GM21447 (cell line): Measurements from ENCODE around the gene ABHD1.
"Not testable (repeated sequence)": the region's sequence is repeated elsewhere in the genome, so short reads cannot be mapped to it uniquely, and the experiment has no call there.

ENCODE experiments used
- ATAC-seq: cut with Tn5 transposase; IDR thresholded peaks from one replicate; pipeline ENCODE4 v1.9.1; 2021; ENCODE audit not compliant: unreplicated experiment

Gene ABHD1

DNA sequence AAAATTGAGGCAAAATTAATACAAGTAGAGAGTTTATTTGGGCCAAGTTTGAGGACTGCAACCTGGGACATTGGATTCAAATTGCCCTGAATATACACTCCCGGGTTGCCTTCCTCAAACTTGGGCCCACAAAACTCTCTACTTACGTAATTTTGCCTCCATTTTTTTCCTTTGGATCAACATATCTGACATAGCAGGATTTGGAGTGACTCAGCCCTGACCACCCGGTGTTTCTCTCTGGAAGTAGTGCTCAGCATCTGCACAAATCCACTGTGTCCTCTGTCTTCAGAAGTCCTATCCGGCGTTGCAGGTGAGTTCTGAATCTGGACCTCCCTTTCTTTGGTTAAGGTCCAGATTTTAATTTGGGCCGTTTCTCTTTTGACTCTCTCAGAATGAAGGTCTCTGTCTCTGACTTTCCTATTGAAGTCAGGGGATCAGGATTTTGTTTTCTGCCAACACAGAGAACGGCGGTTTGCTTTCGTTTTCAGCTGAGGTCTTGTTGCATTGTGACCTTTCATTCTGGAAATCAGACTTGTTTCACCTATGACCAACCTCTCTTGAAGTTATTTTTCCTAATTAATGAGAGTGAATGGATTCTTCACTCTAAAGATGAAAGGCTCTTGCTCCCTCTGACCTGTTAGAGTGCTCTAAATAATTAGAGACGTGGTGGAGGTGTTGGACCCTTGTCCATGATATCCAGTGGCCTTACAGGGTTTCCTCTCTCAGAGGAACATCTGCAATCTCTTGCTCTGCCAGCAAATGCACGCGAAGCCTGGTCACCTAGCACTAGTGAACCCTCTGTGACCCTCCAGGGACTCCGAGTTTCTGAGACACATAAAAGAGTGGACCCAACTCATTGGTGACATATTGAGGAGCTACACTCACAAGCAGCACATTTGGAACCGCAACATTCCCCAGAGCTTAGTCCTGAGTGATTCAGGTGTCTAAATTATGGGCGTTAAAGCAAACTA lies 38.8 kb downstream of the ABHD1 start:
- no peak for ATAC-seq

DNA sequence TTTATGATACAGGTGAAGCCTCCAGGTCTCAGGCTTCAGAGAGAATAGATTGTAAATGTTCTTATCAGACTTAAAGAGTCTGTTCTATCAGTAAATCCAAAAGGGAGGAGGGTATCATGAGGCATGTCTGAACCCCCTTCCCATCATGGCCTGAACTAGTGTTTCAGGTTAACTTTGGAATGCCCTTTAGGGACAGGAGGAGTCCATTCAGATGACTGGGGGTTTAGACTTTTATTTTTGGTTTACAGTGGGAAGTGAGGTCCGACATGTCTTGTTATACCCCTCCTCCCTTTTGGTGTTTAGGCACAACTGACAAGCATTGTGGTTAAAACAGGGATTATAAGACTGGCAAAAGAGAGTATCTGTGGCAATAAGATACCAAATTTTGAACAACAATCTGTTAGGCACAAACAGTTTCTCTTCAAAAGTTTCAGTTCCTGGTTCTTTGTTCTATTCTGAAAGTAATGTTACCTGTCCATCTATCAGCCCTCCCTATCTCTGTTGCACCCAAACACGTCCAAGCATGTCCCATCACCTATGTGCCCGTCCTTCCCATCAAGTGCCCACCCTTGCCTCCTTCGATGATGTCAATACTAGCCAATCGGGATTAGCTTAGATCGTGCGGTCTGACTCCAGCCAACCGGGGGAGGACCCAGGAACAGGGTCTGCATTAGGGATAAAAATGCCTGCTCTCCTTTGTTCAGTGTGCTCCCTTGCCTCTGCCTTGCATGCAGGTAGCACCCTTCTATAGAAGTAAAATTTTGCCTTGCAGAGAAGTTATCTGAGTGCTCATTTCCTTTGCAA lies 41.5 kb downstream of the ABHD1 start:
- peak; percentile 62 for ATAC-seq

- no peak for ATAC-seq
Observed at GRCh38 chr2:27170581-27171337, 47.1 kb downstream of the ABHD1 start.

- ATAC-seq = no peak
Observed at GRCh38 chr2:27171351-27171848, 47.8 kb downstream of the ABHD1 start.

DNA sequence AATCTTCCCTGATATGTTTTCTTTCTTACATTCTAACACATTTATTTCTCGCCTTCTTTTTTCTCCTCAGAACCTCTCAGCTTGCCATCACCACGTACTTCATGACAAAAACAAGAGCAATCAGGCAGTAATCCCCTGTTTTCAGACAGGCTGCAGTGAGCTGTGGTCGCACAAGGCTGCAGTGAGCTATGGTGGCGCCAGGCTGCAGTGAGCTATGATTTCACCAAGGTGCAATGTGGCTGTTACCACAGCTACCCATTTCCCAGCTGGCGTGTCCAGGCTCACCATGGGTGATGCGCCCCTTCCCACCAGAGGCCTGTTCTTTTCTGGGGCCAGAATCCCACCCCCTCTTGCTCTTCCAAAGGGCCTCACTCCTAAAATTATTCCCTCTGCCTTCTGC lies 51.0 kb downstream of the ABHD1 start:
- ATAC-seq = no peak

DNA sequence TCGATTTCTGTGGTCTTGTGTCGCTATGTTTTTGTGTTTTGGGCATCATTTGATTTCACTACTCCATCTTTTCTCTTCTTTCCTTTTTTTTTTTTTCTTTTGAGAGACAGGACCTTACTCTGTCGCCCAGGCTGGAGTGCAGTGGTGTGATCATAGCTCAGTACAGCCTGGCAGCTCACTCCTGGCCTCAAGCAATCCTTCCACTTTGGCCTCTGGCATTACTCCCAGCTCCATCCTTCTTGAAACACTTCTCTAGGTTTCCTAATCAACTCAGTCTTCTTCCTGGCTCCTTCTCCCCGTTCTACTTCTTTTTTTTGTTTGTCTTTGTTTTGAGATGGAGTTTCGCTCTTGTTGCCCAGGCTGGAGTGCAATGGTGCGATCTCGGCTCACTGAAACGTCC lies 51.7 kb downstream of the ABHD1 start:
- ATAC-seq = no peak

DNA sequence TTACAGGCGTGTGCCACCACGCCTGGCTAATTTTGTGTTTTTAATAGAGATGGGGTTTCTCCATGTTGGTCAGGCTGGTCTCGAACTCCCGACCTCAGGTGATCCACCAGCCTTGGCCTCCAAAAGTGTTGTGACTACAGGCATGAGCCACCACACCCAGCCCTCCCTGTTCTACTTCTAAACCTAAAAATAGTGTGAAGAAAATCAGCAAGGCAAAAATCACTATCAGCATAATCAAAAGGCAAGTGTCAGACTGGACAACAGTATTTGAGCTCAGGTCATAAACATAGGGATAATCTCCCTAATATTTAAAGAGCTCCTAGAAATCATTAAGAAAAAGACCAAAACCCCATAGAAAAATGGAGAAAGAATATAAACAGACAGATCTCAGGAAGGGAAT lies 52.2 kb downstream of the ABHD1 start:
- not testable (repeated sequence) for ATAC-seq

DNA sequence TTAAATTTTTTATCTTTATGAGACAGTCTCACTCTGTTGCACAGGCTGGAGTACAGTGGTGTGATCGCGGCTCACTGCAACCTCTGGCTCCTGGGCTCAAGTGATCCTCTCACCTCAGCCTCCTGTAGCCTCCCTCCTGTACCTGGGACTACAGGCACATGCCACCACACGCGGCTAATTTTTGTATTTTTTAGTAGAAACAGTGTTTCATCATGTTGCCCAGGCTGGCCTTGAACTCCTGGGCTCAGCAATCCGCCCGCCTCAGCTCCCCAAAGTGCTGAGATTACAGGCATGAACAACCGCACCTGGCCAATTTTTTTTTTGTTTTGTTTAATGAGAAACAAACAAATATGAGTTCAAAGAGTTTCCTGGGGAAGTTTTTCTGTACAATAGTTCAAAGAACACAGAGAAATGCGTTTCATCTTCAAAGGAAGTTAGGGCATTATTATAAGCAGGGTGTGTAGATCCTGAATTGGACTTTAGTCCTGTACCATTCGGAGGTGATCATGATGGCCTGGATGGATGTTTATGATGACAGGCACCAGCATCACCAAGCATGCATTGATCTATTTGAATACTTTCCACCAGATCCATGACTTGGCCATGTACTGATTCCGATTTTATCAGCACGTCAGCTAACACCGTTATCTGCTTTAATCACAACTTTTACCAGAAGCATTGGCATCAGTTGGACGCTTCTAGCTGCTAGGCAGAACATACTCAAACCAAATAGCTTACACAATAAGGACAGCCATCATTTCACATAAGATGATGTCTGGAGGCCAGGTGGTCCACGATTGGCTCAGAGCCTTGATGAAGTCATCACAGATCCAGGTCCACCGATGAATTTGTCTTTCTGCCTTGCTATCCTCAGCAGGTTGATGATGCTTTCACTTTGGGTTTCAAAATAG lies 54.1 kb downstream of the ABHD1 start:
- no peak for ATAC-seq

DNA sequence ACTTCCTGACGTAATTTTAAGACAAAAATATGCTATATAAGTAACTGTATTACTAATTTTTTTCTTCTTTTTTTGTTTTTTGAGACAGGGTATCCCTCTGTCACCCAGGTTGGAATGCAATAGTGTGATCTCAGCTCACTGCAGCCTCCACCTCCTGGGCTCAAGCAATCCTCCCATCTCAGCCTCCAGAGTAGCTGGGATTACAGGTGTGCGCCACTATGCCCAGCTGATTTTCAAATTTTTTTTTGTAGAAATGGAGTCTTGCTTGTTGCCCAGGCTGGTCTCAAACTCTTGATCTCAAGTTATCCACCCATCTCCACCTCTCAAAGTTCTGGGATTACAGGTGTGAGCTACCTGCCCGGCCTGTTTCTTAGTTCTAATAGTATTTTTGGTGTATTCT lies 54.9 kb downstream of the ABHD1 start:
- ATAC-seq = no peak

DNA sequence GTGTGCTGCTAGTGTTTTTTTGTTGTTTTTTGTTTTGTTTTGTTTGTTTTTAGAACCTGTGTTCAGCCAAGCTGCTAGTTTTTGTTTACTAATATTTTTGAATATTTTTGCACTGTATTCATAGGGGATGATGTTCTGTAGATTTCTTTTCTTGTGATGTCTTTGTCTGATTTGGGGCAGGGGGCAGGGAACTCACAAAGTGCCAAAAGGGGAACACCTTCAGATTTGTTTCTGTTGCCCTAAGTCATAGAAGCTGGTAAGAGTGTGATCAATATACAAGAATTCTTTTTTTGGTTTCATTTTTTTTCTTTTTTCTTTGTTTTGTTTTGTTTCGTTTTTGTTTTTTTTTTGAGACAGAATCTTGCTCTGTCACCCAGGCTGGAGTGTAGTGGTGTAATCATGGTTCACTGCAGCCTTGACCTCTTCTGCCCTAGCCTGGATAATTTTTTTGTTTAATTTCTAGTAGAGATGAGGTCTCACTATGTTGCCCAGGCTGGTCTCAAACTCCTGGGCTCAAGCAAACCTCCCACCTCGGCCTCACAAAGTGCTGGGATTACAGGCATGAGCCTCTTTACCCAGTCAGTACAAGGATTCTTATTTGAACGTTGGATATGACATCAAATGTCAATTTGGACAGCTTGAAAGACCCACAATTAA lies 55.9 kb downstream of the ABHD1 start:
- ATAC-seq = no peak
